Brain microvascular endothelial cell (primary cell): Measurements from ENCODE around the gene CLSTN2.

Source experiments
- DNase-seq: peaks from one replicate; pipeline ENCODE4 v3.0.0-alpha.2; 2020
- H3K27ac ChIP-seq: fragments of 250-450 bp; sonication (Bioruptor Pico); 2 replicates; pipeline ENCODE4 v1.5.1; 2020; ENCODE audit warnings: mild to moderate bottlenecking, moderate library complexity
- H3K27me3 ChIP-seq: fragments of 250-450 bp; sonication (Bioruptor Pico); replicated peaks from 2 replicates; pipeline ENCODE4 v1.5.1; 2020; ENCODE audit warnings: mild to moderate bottlenecking
- H3K36me3 ChIP-seq: fragments of 250-450 bp; sonication (Bioruptor Pico); replicated peaks from 2 replicates; pipeline ENCODE4 v1.5.1; 2020; ENCODE audit warnings: mild to moderate bottlenecking
- H3K4me3 ChIP-seq: 2 replicates; pipeline ENCODE4 v1.5.1; 2011; ENCODE audit warnings: low read depth, mild to moderate bottlenecking, control low read depth, low read length, moderate library complexity
- CTCF ChIP-seq: IDR thresholded peaks from 2 replicates; pipeline ENCODE4 v1.5.1; 2011; ENCODE audit warnings: low read depth, mild to moderate bottlenecking, moderate library complexity, low read length, control low read depth, inconsistent platforms; ENCODE audit errors: missing control alignments
- in situ Hi-C: cut with HindIII; loops from 2 replicates; pipeline ENCODE4 v1.10.0; 2017; ENCODE audit warnings: low sequenced_read_pairs, low pct_ligation_motif_present

Gene CLSTN2

GRCh38 chr3:140347151-140347550 lies 412.2 kb downstream of the CLSTN2 start:
- no peak for TF ChIP-seq CTCF
- Histone ChIP-seq H3K27me3 (no peaks in the 10 kb centered on the region), H3K27ac (no peak overlapping the region), H3K36me3 (no peaks in the 10 kb centered on the region), H3K4me3 (no peak overlapping the region)
- in situ Hi-C loops: no loop called here
- DNase-seq: no peak

- Histone ChIP-seq H3K27me3 (no peaks in the 10 kb centered on the region), H3K4me3 (no peak overlapping the region), H3K36me3 (no peaks in the 10 kb centered on the region), H3K27ac (no peak overlapping the region)
- TF ChIP-seq CTCF: no peak
- DNase-seq: no peak
- in situ Hi-C loops: no loop called here
Observed at GRCh38 chr3:140349938-140350337, 415.0 kb downstream of the CLSTN2 start.

- in situ Hi-C loops: no loop called here
- no peaks in the 10 kb centered on the region for H3K27me3 ChIP-seq
- H3K36me3 ChIP-seq: no peaks in the 10 kb centered on the region
- no peak overlapping the region for H3K4me3 ChIP-seq
- no peak overlapping the region for H3K27ac ChIP-seq
- no peak for DNase-seq
- TF ChIP-seq CTCF: no peak
Observed at GRCh38 chr3:140351466-140351865, 416.5 kb downstream of the CLSTN2 start.

GRCh38 chr3:140355481-140355880 lies 420.5 kb downstream of the CLSTN2 start:
- no peak for TF ChIP-seq CTCF
- no peaks in the 10 kb centered on the region for H3K36me3 ChIP-seq
- no peak overlapping the region for H3K4me3 ChIP-seq
- no peaks in the 10 kb centered on the region for H3K27me3 ChIP-seq
- in situ Hi-C loops: no loop called here
- no peak overlapping the region for H3K27ac ChIP-seq
- DNase-seq: no peak

GRCh38 chr3:140358686-140359085 lies 423.7 kb downstream of the CLSTN2 start:
- Histone ChIP-seq H3K36me3 (no peaks in the 10 kb centered on the region), H3K27me3 (no peaks in the 10 kb centered on the region), H3K27ac (no peak overlapping the region), H3K4me3 (no peak overlapping the region)
- TF ChIP-seq CTCF: no peak
- DNase-seq: no peak
- in situ Hi-C loops: no loop called here

- no peak for DNase-seq
- Histone ChIP-seq H3K36me3 (no peaks in the 10 kb centered on the region), H3K4me3 (no peak overlapping the region), H3K27ac (no peak overlapping the region), H3K27me3 (no peaks in the 10 kb centered on the region)
- in situ Hi-C loops: no loop called here
- no peak for TF ChIP-seq CTCF
Observed at GRCh38 chr3:140359233-140359995, 424.4 kb downstream of the CLSTN2 start.
